Right renal cortex interstitium (tissue), 3 donors: ENCODE data around the gene ALCAM. TPM values are rescaled to one million over a fixed set of nuclear protein-coding genes. Genes with fewer than 3 reads are reported as not detected.

Experiments
- DNase-seq, 3 donors: peaks; one replicate each; pipeline ENCODE4 v3.0.0-alpha.2; 2013; ENCODE audit warnings: low read depth in 3 of 3, low spot score in 2 of 3
- polyA plus RNA-seq, 3 donors: library from polyadenylated mRNA; unstranded; fragments of 120-200 nt; gene quantifications; one replicate each; pipeline ENCODE4 v1.2.1, GENCODE V29; 2013; ENCODE audit not compliant: insufficient read length in 3 of 3

Gene ALCAM
- polyA plus RNA-seq, 3 donors: 141 to 148 (median 143) TPM

DNA sequence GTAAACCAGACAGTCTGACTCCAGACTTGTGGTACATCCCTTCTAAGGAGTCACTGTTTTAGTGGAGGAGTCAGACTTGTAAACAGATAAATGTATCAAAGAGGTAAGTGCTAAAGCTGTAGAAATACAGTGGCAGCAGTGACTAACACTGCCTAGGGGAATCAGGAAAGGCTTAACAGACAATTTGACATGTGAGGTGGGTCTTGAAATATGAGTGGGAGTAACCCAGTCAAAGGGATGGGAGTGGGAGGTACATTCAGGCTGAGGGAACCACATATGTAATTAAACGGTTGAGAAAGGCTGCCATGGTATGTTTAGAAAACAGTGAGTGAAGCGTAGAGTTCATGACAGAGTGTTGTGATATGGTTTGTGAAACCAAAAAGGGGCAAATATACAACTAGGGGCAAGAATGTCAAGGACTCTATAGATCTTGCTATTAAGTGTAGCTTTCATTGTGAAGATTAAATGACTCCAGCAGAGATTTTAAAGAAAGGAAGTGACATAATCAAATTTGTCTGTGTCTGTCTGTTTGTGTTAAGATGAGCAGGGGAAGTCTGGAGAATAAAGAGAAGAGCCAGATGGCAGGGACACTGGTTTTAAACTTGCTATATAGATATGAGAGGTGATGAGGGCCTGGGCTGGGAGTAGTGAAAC is 11.2 kb upstream of the ALCAM start:
- peak in 2 of 3 donors; percentile 19 to 24 for DNase-seq

DNA sequence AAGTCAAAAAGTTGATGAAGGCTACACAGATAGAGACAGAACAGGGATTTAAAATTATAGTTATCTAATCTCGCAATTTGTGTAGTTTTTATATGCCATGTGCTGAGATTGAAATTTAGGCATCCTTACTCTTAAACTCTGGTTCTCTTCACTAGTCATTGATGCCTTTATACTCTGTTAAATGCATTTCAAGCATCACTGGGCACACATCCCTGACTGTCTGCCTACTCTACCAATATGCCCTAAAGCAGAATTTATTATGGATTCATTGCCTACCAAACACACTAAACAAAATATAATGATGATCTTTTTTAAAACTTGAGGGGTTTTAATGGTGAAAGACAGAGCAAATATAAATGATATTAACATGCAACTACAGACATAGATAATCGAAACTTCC is 10.3 kb upstream of the ALCAM start:
- DNase-seq: no peak

DNA sequence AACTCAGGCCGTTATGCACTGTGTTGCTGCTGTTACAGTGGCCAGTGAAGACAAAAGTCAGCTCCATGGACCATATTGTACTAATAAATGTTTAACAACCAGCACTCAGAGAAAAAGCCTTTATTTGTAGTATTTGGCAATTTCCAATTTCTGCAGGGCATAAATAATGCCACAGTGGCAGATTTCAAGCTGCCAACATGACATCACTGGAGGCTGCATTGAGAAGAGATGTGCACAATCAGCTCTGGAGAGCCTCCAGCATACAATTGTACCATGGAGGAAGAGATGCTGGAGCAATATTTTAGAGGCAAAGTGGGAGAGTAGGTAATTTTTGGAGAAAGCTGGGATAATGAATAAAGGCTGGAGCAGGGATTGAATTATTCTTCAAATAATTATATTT is 9.7 kb upstream of the ALCAM start:
- DNase-seq: no peak

DNA sequence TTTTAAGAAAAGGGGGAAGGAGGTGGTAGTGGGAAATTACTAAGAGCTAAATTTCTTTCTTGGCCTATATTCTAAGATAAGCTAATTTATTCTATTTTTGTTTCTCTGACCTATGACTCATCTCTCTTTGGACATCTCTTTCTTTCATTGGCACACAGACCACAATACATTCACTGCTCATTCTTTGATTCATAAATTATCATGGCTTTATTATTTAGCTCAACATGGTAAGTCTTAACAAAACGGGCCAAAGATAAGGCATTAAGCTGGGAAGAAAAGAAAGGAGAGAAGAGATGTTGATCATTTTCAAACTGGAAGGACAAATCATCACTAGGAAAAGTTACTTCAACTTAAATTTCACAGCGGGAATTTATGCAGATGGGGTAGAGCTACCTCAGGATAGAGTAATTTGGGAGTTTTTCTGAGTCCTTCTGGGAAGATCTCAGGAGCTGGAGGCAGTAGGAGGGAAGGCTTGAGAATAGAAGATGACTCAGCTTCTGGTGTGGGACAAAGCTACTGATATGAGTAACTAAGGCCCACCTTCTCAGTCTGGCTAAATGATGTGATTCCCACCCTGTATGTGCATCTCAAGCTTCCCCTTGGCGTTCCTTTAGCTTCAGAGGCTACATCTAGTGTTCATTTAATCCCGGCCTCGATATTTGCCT is 7.5 kb upstream of the ALCAM start:
- DNase-seq: no peak

DNA sequence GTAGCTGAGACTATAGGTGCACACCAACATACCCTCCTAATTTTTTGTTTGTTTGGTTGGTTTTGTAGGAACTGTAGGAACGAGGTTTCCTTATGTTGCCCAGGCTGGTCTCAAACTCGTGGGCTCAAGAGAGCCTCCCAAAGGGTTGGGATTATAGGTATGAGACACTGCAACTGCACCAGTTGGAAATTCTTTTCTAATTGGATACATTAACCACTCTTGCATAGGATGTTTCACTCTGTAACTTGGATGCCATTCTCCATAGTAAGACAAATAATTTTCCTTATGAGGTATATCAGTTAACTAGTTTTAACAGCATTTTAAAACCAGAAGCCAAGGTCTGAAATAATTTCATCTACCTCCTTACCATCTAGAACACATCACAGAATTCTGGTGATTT is 6.7 kb upstream of the ALCAM start:
- DNase-seq: no peak

DNA sequence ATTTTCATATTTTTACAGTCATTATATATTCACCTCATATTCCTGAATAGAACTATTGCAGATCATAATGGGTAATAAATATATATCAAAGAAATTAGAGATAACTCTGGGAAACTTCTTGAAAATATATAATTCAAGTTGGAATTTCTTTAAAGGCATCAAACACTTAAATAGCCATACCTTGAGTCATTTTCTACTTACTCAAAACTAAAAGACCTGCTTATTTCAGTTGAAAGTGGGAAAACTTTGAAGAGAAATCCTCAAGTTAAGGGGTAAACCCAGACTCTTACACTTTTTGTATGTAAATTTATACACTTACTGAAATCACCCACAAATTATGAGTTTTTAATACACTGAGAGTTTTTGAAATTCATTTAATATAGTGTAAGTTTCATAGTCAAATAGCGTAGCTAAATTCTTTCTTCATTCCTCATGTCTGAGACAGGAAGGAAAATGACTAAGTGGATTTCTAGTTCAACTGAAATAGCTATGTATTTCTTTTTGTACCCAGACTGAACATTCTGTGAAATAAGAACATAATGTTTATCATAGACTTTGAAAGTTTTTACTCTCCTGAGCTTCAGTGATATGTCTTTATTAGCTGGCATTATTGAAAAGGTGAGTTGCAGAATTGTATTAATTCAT is 4.6 kb upstream of the ALCAM start:
- DNase-seq: no peak

DNA sequence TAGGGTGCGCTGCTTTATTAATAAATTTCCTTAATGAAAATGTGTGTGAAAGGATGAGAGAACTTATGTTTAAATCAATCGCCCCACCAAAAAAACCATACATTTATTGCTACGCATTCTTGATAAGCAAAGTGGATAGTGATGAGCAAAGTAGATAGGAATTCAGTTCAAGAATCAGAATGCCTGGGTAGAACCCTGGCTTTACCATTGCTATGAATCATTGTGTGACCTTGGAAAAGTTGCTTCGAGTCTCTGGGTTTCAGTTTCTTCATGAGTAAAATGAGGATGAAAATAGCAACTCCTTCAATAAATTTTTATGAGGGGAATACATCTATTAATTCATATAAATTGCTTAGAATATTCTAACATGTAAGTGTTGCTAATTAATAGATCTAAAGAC is 2.6 kb upstream of the ALCAM start:
- no peak for DNase-seq

DNA sequence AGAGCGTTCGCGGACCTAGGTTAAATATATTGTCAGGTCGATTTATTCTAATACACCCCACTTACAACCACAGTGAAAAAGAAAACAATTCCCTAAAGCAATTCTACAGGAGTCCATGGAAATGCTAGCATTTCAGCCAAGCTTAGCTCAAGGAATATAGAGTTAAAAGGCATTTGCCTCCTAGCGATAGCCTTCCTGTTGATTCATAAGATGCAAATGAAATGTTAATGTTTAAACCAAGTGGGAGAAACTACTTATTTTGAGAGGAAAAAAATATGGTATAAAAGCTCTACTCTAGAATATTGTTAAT is 1.7 kb upstream of the ALCAM start:
- DNase-seq: no peak

DNA sequence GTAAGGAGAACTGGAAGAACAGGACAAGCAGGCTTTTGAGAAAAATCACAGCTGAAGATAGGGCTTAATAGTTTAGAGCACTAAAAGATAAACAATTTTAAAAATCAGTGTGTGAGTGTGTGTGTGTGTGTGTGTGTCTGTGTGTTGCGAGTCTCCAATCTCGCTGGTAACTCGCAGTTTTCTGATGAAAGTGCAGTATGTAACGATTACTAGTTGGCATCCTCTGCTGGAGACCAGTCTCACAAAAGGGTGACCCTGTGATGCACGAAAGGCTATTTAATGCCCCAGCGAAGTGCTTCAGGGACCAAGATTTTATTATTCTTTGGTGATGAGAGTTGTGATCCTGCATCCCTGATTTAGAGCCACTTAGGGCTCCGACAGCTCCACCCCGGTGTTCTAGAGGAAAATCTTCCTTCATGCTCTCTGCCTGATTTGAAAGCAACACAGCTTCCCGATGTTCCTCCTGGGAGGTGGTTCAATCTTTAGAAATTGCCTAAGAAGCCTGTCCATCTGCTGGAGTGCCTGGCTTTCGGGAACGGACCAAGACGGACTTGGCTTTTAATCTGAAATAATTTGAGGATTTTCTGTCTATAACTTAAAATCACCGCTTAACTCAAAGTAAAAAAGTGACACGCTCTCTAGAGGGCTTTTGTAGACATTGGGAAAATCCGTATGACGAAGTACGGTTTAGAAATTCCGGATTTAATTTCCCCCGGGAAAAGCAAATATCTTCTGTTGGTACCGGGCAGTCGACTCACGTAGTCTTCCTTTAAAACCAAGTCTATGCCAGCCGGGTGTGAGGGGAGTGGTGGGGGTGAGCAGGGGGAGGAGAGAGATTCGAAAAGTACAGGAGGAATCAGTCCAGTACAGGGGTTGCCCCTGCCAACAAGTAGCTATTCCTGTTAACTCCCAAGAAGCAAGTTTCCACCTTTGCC is 1.1 kb upstream of the ALCAM start:
- peak; percentile 23 to 56 (median 25) for DNase-seq

DNA sequence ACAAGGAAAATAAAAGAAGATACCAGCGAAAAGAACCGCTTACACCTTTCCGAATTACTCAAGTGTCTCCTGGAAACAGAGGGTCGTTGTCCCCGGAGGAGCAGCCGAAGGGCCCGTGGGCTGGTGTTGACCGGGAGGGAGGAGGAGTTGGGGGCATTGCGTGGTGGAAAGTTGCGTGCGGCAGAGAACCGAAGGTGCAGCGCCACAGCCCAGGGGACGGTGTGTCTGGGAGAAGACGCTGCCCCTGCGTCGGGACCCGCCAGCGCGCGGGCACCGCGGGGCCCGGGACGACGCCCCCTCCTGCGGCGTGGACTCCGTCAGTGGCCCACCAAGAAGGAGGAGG is 325 bp downstream of the ALCAM start:
- DNase-seq: no peak

DNA sequence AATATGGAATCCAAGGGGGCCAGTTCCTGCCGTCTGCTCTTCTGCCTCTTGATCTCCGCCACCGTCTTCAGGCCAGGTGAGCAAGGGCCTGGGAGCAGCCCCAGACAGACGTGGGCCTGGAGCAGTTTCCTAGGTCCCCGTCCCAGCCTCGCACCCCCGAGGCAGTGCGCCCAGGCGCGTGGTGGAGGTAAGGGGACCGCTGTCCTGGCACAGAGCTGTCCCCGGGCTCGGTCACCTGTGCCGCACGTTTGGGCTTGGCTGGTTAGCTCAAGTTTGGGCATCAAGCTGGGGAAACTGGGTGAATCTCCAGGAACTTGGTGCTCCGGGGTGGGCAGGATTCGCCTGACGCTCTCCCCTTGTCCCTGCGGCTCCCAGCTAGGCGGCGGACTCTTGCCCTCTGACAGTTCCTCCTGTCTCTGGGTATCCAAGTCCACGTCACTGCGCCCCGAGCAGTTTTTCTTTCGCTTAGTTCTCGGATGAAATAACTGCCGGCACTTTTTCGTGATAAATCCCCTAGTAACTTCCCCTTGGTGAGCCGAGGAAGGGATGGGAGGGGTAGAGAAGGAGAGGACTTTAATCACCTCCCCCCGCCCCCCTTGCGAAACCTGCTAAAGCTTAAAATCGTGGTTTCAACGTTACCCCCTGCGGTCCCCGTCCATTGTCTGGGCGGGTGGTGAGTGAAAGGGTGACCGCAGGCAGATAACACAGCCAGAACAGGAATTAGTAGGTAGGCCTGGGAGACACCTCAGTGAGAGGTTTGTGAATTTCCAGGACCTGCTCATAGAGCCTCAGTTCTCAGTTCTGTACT is 901 bp downstream of the ALCAM start:
- peak; percentile 29 to 47 (median 34) for DNase-seq

DNA sequence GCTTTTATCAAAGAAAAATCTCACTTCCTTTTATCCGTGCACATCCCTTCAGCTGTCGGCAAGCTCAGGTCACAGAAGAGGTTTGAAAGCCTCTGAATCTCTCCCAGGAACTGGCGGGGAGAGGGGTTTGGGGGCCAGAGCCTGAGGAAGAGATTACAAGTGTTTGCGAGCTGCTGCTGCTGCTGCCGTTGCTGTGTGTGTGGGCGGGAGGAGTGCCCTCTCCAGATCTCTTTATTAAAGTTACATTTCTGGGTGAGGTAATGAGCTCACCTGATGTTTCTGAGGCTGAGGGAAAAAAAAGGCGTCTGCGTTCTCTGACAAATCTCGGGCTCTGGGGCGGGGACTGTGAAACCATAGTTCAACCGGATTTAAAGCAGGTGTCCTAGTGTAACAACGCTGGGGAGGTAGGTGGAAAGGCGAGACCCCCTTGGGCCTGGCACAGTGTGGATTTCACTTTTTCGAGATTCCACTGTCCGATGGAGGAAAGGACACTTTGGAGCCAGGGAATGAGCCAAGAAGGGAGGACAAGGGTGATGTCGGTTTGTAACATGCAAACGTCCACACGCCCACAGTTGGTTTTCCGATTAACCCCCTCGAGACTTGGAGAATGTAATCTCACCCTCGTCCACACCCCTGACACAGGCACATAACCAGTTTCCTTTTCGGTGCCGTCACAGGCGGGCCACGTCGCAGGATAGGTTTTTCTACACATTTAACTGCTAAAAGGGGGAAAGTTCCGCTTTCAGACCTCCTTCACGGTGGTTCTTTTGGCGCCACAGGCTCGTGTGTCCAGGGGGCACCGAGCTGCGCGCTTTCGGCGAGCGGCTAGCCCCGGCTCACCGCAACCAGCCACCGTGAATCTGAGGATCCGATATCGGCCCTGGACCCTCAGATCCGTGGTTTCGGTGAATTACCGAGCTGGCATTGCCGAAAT is 2.1 kb downstream of the ALCAM start:
- DNase-seq: peak; percentile 30 to 36 (median 36)

DNA sequence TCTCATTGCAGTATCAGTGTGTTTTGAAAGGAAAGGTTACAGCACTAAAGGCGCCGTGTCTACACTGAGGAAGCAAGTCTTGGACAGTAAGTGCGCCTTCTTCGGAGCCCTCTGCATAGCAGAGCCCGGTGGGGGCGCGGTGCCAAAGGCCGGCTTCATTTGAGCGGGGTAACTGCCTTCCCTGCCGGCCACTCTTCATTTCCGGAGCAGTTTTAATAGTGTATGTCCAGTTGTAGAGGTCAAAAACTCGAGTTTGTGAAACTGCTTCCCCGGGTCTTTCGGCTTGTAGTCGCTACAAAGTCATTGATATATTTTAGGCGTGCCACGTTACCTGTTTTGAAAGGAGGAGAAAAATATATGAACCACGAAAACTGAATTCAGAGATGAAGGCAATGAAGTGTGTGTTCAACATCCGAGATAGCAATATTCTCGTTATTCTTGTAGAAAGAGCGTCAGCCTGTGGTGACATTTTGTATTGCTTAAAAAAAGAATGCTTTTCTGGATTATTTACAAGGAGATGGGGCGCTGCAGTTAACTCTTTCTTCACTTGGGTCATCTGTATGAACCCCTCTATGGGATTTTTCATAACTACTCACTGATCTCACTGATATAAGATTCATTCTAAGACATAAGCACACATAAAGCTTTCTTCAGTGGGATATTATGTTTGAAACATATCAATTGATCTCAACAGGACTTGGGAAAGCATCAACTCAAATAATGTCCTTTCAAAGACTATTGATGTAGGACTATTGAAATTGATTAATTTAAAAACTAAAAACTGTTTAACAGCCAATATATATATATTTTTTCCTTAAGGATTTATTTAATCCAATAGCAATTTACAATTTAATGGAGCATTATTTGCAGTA is 3.0 kb downstream of the ALCAM start:
- DNase-seq: peak; percentile 51 to 56 (median 51)

DNA sequence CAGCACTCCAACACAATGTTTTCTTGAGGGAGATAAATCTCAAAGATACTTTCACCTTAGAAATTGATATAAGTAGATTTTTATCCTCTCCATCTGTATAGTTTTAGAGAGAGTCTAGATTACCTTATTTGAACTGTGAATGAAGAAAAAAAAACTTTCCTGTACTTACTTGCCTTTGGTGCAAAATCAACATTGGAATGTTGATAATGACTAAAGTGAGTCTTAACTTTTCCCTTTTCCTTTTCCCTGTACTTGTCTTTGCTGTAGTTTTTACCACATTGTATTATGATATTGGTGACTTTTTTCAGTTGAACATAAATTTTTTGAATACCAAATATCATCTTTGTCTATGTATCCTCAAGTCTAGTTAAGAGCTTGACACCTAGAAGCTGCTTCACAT is 6.7 kb downstream of the ALCAM start:
- no peak for DNase-seq

DNA sequence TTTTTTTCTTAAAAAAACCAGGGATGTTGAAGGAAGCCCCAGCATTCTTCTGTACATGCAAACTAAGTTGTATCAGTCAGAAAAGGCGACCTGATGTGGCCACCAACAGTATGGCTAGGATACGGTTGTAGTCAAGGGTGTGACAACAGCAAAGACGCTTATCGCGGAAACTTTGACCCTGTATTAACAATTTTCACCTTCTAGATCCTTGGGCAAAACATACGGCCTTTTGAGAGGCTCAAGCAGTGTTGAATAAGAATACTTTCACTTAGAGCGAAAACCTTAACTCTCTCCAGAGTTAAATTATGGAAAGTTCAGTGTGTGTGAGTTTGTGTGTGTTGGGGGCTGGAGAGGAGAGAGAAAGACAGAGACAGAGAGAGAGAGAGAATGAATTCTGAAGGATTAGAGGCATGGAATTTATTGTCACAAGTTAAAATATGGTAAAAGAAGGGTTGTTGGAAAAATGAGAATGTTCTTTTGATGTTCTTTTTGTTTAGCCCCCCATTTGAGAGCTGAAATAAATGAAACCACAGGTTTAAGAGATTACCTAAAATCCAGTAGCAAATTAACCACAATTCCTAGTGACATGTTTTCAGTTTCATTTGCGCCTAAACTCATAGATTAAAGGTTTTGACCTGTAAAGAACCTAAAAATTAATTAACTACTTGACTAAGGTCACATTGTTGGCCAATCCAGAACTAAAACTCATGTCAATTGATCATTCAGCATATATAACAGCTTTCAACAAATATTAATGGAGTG is 9.2 kb downstream of the ALCAM start:
- no peak for DNase-seq

DNA sequence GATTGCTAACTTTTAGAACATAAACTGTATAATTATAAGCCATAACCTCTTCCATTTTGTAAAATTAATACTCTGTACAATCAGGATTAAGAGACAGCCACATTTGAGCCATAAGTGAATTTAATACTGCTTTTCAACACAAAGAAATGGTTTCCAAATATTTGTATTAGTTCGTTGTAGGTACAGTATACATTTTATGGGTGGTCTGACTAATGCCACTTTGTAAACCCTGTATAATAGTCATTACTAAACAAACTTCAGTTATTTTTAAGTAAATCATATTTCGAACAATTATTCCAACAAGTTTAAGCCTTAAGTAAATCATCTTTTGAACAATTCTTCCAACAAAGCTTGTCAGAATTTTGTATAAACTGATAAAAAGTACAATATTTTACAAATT is 11.0 kb downstream of the ALCAM start:
- no peak for DNase-seq

DNA sequence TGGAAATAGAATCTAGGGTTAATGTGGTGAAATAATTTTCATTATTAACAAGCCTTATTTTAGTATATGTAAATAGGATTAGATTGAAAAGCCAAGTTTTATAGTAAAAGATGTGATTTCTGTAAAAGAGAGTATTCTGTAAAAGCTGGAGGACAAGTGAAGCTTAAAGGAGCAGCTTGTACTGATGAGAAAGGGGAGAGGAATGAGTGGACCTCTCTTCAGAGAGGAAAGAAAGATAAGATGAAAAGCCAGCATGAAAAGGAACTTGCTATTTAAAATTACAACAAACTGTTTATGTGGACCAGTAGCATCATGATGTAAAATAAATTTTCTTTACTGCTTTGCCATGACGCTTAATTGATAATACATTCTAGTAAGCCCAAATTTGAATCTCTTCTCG is 18.5 kb downstream of the ALCAM start:
- DNase-seq: no peak
